Measurements from ENCODE around the gene PPP2CA. TPM values are rescaled to one million over a fixed set of nuclear protein-coding genes. Genes with fewer than 3 reads are reported as not detected.
A peak's percentile ranks its signal among the peaks of the same experiment; 100 is the strongest.

PPP2CA gene
- total and polyA plus RNA-seq, 2 of the 13 experiments (the other 11 are each of a cell fraction or from before 2014, with no cell fraction given): 82.4 to 171 TPM

DNA sequence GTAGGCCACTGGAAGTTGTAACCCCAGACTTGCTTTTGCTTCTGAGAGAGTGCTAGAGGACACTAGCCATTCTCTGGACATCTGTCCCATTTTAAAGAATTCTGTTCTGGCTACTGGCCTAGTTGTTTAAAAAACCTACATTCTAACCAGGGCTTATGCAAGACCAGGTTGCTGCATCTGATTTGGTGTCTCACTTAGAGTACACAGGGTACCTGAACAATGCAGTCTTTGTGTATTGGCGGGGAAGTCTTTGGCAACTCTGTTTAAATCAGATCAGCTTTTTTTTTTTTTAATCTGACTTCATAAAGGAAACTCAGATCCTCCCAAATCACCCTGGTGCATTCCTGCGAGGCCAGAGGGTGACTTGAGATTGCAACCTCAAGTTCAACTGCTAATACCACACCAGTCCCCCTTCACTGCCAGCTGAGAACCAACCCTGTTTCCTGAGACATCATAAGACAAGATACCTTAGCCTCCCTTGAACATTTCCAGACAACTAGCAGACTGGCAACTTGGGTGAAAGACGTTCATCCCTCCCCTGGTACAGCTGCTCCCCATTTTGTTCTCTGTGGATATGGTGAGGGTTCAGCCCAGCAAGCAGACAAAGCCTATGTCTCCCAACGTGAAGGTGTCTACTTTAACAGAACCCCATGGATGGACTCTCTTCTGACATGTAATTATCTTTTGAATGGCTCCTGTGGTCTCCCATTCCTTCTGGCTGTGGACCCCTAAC, 76.1 kb downstream of the PPP2CA start (continued):
- TF ChIP-seq ZNF382 (CRISPR knock-in tag; IDR thresholded peaks at IDR 0.05; ENCODE audit: borderline replicate concordance) (no peak), LCORL (IDR thresholded peaks at IDR 0.05) (0 out of 2 replicates have a peak, but pooled peaks have one; percentile 46), LCORL (CRISPR knock-in tag; IDR thresholded peaks at IDR 0.05) (peak; percentile 32; the same call in 1 of the 2 replicates), CSRNP2 (CRISPR knock-in tag; conservative IDR thresholded peaks at IDR 0.05; ENCODE audit: low read depth) (no peak), ZNF781 (CRISPR knock-in tag; IDR thresholded peaks at IDR 0.05; ENCODE audit: borderline replicate concordance, not compliant biosample characterization) (no peak), ISX (CRISPR knock-in tag; conservative IDR thresholded peaks at IDR 0.05) (no peak), TOPORS (CRISPR knock-in tag; IDR thresholded peaks at IDR 0.05) (no peak), ZSCAN31 (CRISPR knock-in tag; IDR thresholded peaks at IDR 0.05; ENCODE audit: low read depth) (no peak), RFXANK (CRISPR knock-in tag; IDR thresholded peaks at IDR 0.05) (no peak), ZNF343 (CRISPR knock-in tag; IDR thresholded peaks at IDR 0.05) (no peak), U2AF2 (IDR thresholded peaks at IDR 0.05; ENCODE audit: low read depth, low read length) (no peak), ZNF609 (CRISPR knock-in tag; IDR thresholded peaks at IDR 0.05; ENCODE audit: borderline replicate concordance) (no peak), FOXA3 (CRISPR knock-in tag; IDR thresholded peaks at IDR 0.05) (peak; percentile 73), ZNF546 (CRISPR knock-in tag; conservative IDR thresholded peaks at IDR 0.05) (no peak), CREB1 (IDR thresholded peaks at IDR 0.05) (no peak), CREB1 (CRISPR knock-in tag; IDR thresholded peaks at IDR 0.05) (peak; percentile 49; the same call in 1 of the 2 replicates), ZKSCAN5 (CRISPR knock-in tag; IDR thresholded peaks at IDR 0.05) (no peak), ZFP41 (CRISPR knock-in tag; IDR thresholded peaks at IDR 0.05; ENCODE audit: borderline replicate concordance) (no peak), ARHGAP35 (CRISPR knock-in tag; IDR thresholded peaks at IDR 0.05; ENCODE audit: borderline replicate concordance) (no peak), ZKSCAN8 (CRISPR knock-in tag; IDR thresholded peaks at IDR 0.05; ENCODE audit: borderline replicate concordance) (no peak), PHB2 (IDR thresholded peaks at IDR 0.05; ENCODE audit: partially characterized antibody) (no peak), MEIS2 (CRISPR knock-in tag; IDR thresholded peaks at IDR 0.05) (no peak), REXO4 (CRISPR knock-in tag; IDR thresholded peaks at IDR 0.05; ENCODE audit: borderline replicate concordance) (no peak), GABPB1 (CRISPR knock-in tag; IDR thresholded peaks at IDR 0.05) (no peak)
- TF ChIP-seq, protein P1, sequence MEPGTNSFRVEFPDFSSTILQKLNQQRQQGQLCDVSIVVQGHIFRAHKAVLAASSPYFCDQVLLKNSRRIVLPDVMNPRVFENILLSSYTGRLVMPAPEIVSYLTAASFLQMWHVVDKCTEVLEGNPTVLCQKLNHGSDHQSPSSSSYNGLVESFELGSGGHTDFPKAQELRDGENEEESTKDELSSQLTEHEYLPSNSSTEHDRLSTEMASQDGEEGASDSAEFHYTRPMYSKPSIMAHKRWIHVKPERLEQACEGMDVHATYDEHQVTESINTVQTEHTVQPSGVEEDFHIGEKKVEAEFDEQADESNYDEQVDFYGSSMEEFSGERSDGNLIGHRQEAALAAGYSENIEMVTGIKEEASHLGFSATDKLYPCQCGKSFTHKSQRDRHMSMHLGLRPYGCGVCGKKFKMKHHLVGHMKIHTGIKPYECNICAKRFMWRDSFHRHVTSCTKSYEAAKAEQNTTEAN (CRISPR knock-in tag; conservative IDR thresholded peaks at IDR 0.05): no peak

All from HepG2 (cell line).